WTC11 (cell line): Measurements from ENCODE around the gene MDM1. TPM values are rescaled to one million over a fixed set of nuclear protein-coding genes. Genes with fewer than 3 reads are reported as not detected.

Source experiments
- ATAC-seq: fragments of 200-7000 bp; cut with Tn5 transposase; 2 replicates; pipeline ENCODE4 v1.10.0; 2021; ENCODE audit warnings: mild to moderate bottlenecking, moderate library complexity
- CTCF ChIA-PET: fragments of 300-600 bp; sonication (Branson Sonifier 250); formaldehyde crosslinking; loops from one replicate; lab custom pipeline; 2021; ENCODE audit warnings: antibody characterized with exemption; lab: Charles Lee
- POLR2A ChIA-PET: fragments of 350-600 bp; sonication (Branson Sonifier 250); formaldehyde crosslinking; loops from one replicate; lab custom pipeline; 2021; ENCODE audit warnings: antibody characterized with exemption; lab: Charles Lee
- DNase-seq: peaks from one replicate; pipeline ENCODE4 v3.0.0; 2021; ENCODE audit warnings: low spot score
- H3K27ac Mint-ChIP-seq: 2 replicates; pipeline ENCODE4 v1.8.0; 2021; ENCODE audit warnings: mixed read lengths
- H3K27me3 Mint-ChIP-seq: 2 replicates; pipeline ENCODE4 v1.8.0; 2021; ENCODE audit warnings: low read depth, mild to moderate bottlenecking, moderate library complexity, mixed read lengths
- H3K36me3 Mint-ChIP-seq: 2 replicates; pipeline ENCODE4 v1.8.0; 2021; ENCODE audit warnings: mixed read lengths
- H3K4me1 Mint-ChIP-seq: 2 replicates; pipeline ENCODE4 v1.8.0; 2022; ENCODE audit warnings: mixed read lengths
- H3K4me3 Mint-ChIP-seq: 2 replicates; pipeline ENCODE4 v1.8.0; 2021; ENCODE audit warnings: mild to moderate bottlenecking, moderate library complexity, mixed read lengths
- H3K9me3 Mint-ChIP-seq: 2 replicates; pipeline ENCODE4 v1.8.0; 2021; ENCODE audit warnings: mixed read lengths
- ATF3 ChIP-seq: sonication (generic); formaldehyde crosslinking; conservative IDR thresholded peaks from 2 replicates; pipeline ENCODE4 v1.8.1; 2022; ENCODE audit warnings: mild to moderate bottlenecking, missing genetic modification reagents
- ATF6 ChIP-seq: sonication (generic); formaldehyde crosslinking; IDR thresholded peaks from 2 replicates; pipeline ENCODE4 v1.8.1; 2023; ENCODE audit warnings: mild to moderate bottlenecking, missing genetic modification reagents
- CDX4 ChIP-seq: fragments of 250-450 bp; sonication (Bioruptor Pico); IDR thresholded peaks from 2 replicates; pipeline ENCODE4 v1.9.0; 2021; ENCODE audit warnings: moderate library complexity, mild to moderate bottlenecking, inconsistent platforms, borderline replicate concordance
- CREM ChIP-seq: sonication (generic); formaldehyde crosslinking; IDR thresholded peaks from 2 replicates; pipeline ENCODE4 v1.8.1; 2022; ENCODE audit warnings: mild to moderate bottlenecking, missing genetic modification reagents, moderate library complexity
- E2F1 ChIP-seq: sonication (generic); formaldehyde crosslinking; IDR thresholded peaks from 2 replicates; pipeline ENCODE4 v1.8.0; 2022; ENCODE audit warnings: mild to moderate bottlenecking, missing genetic modification reagents
- ERG ChIP-seq: fragments of 250-450 bp; sonication (Bioruptor Pico); IDR thresholded peaks from 2 replicates; pipeline ENCODE4 v1.8.0; 2021; ENCODE audit warnings: mild to moderate bottlenecking
- GTF2I ChIP-seq: fragments of 250-450 bp; sonication (Bioruptor Pico); conservative IDR thresholded peaks from 2 replicates; pipeline ENCODE4 v1.4.0; 2021; ENCODE audit warnings: mild to moderate bottlenecking
- HMGXB4 ChIP-seq: sonication (generic); formaldehyde crosslinking; IDR thresholded peaks from 2 replicates; pipeline ENCODE4 v1.8.1; 2023; ENCODE audit warnings: mild to moderate bottlenecking, moderate library complexity, missing genetic modification reagents
- IRF1 ChIP-seq: sonication (generic); formaldehyde crosslinking; IDR thresholded peaks from 2 replicates; pipeline ENCODE4 v1.8.0; 2023; ENCODE audit warnings: missing genetic modification reagents
- JAZF1 ChIP-seq: fragments of 250-450 bp; sonication (Bioruptor Pico); IDR thresholded peaks from 2 replicates; pipeline ENCODE4 v1.9.0; 2021; ENCODE audit warnings: moderate library complexity, mild to moderate bottlenecking, inconsistent platforms
- NFE2L1 ChIP-seq: sonication (generic); formaldehyde crosslinking; IDR thresholded peaks from 2 replicates; pipeline ENCODE4 v1.8.1; 2023; ENCODE audit warnings: missing genetic modification reagents
- NR2C2 ChIP-seq: sonication (generic); formaldehyde crosslinking; IDR thresholded peaks from 2 replicates; pipeline ENCODE4 v1.8.0; 2022; ENCODE audit warnings: mild to moderate bottlenecking, missing genetic modification reagents
- PREB ChIP-seq: sonication (generic); formaldehyde crosslinking; IDR thresholded peaks from 2 replicates; pipeline ENCODE4 v1.8.1; 2022; ENCODE audit warnings: mild to moderate bottlenecking, missing genetic modification reagents, moderate library complexity, borderline replicate concordance
- RORB ChIP-seq: fragments of 250-450 bp; sonication (Bioruptor Pico); IDR thresholded peaks from 2 replicates; pipeline ENCODE4 v1.9.0; 2021; ENCODE audit warnings: mild to moderate bottlenecking
- TP53 ChIP-seq: sonication (generic); formaldehyde crosslinking; IDR thresholded peaks from 2 replicates; pipeline ENCODE4 v1.8.1; 2023; ENCODE audit warnings: mild to moderate bottlenecking, missing genetic modification reagents
- ZNF281 ChIP-seq: sonication (generic); formaldehyde crosslinking; IDR thresholded peaks from 2 replicates; pipeline ENCODE4 v1.8.0; 2023; ENCODE audit warnings: mild to moderate bottlenecking, missing genetic modification reagents
- ZNF396 ChIP-seq: fragments of 250-450 bp; sonication (Bioruptor Pico); IDR thresholded peaks from 2 replicates; pipeline ENCODE4 v1.8.0; 2021; ENCODE audit warnings: mild to moderate bottlenecking, moderate library complexity, borderline replicate concordance
- ZNF416 ChIP-seq: fragments of 250-450 bp; sonication (Bioruptor Pico); IDR thresholded peaks from 2 replicates; pipeline ENCODE4 v1.9.0; 2021; ENCODE audit warnings: mild to moderate bottlenecking, inconsistent platforms
- total RNA-seq: library from RNA; stranded (reverse); gene quantifications from 3 replicates; pipeline ENCODE4 v1.2.3, GENCODE V29; 2021

The MDM1 gene
- total RNA-seq, 1 experiment from 2014 or later, result 9.1 TPM

- ChIA-PET POLR2A (interaction anchor here (0.6 kb wide), 1 partner anchor 1467 kb away, joined by 3 read pairs; no protein-coding TSS in a partner anchor), CTCF (no interaction called here)
- Mint-ChIP-seq H3K27ac (no peak overlapping the region), H3K27me3 (no peaks in the 10 kb centered on the region), H3K4me1 (no peaks in the 10 kb centered on the region), H3K9me3 (peaks cover 8% of the 10 kb centered on the region), H3K4me3 (no peak overlapping the region), H3K36me3 (peaks cover 5% of the 10 kb centered on the region)
- DNase-seq, result no peak
- ATAC-seq, result no peak
- TF ChIP-seq JAZF1, result no peak
- TF ChIP-seq RORB, result no peak
- TF ChIP-seq GTF2I, result no peak
- no peak for TF ChIP-seq CDX4 (CRISPR knock-in tag)
- no peak for TF ChIP-seq CREM
- no peak for TF ChIP-seq E2F1
- TF ChIP-seq NFE2L1 (CRISPR knock-in tag), result no peak
- no peak for TF ChIP-seq HMGXB4 (CRISPR knock-in tag)
- TF ChIP-seq NR2C2 (CRISPR knock-in tag), result no peak
- TF ChIP-seq IRF1 (CRISPR knock-in tag), result no peak
- TF ChIP-seq ZNF416 (CRISPR knock-in tag), result no peak
- TF ChIP-seq TP53 (CRISPR knock-in tag), result no peak
- no peak for TF ChIP-seq ZNF396 (CRISPR knock-in tag)
- TF ChIP-seq PREB (CRISPR knock-in tag), result no peak
- no peak for TF ChIP-seq ERG (CRISPR knock-in tag)
- TF ChIP-seq ATF3 (CRISPR knock-in tag), result no peak
- TF ChIP-seq ATF6 (CRISPR knock-in tag), result no peak
Observed at GRCh38 chr12:68252077-68252476, 80.1 kb downstream of the MDM1 start.

GRCh38 chr12:68250454-68250853 is 81.7 kb downstream of the MDM1 start:
- no peak for DNase-seq
- H3K9me3 Mint-ChIP-seq, result peaks cover 18% of the 10 kb centered on the region
- H3K4me3 Mint-ChIP-seq, result no peak overlapping the region
- no peaks in the 10 kb centered on the region for H3K4me1 Mint-ChIP-seq
- H3K27me3 Mint-ChIP-seq, result peaks cover 3% of the 10 kb centered on the region; the same call in 1 of the 2 replicates
- peaks cover 12% of the 10 kb centered on the region for H3K36me3 Mint-ChIP-seq
- no peak for ATAC-seq
- no peak for TF ChIP-seq ZNF281
- TF ChIP-seq, all 79 proteins: peak for 0
- ChIA-PET CTCF (no interaction called here), POLR2A (no interaction called here)
- H3K27ac Mint-ChIP-seq, result no peak overlapping the region
